Astrocyte (in vitro differentiated cells and primary cell): ENCODE results near the gene DIP2B. TPM values are rescaled to one million over a fixed set of nuclear protein-coding genes. Genes with fewer than 3 reads are reported as not detected.
"Not testable (repeated sequence)": the region's sequence is repeated elsewhere in the genome, so short reads cannot be mapped to it uniquely, and the experiment has no call there.

ENCODE experiments used
- DNase-seq: peaks from one replicate; pipeline ENCODE4 v3.0.0-alpha.2; 2010; ENCODE audit warnings: low read depth
- FAIRE-seq: peaks from 2 replicates; lab custom pipeline; 2011; peaks lifted over from hg19 to GRCh38; lab: Jason Lieb, UNC
- H2AFZ ChIP-seq: 2 replicates; pipeline ENCODE4 v1.6.0; 2012; ENCODE audit warnings: low read depth, low read length, inconsistent platforms
- H3K27ac ChIP-seq: 2 replicates; pipeline ENCODE4 v1.5.1; 2011; ENCODE audit warnings: low read depth, low read length, inconsistent platforms
- H3K27me3 ChIP-seq: 2 replicates; pipeline ENCODE4 v1.6.0; 2011; ENCODE audit warnings: low read length, inconsistent platforms; ENCODE audit not compliant: insufficient read depth
- H3K36me3 ChIP-seq: 2 replicates; pipeline ENCODE4 v1.5.1; 2011; ENCODE audit warnings: low read length, inconsistent platforms; ENCODE audit not compliant: insufficient read depth
- H3K4me1 ChIP-seq: 2 replicates; pipeline ENCODE4 v1.5.1; 2011; ENCODE audit warnings: low read length, inconsistent platforms; ENCODE audit not compliant: insufficient read depth
- H3K4me2 ChIP-seq: 2 replicates; pipeline ENCODE4 v1.6.0; 2012; ENCODE audit warnings: low read length, inconsistent platforms
- H3K4me3 ChIP-seq: 2 replicates; pipeline ENCODE4 v1.5.1; 2011; ENCODE audit warnings: low read depth, mild to moderate bottlenecking, low read length, inconsistent platforms; ENCODE audit not compliant: insufficient read depth
- H3K79me2 ChIP-seq: 2 replicates; pipeline ENCODE4 v1.6.0; 2012; ENCODE audit warnings: mild to moderate bottlenecking, low read length, inconsistent platforms; ENCODE audit not compliant: insufficient read depth
- H3K9ac ChIP-seq: 2 replicates; pipeline ENCODE4 v1.6.0; 2012; ENCODE audit warnings: mild to moderate bottlenecking, low read length, inconsistent platforms
- H3K9me3 ChIP-seq: 2 replicates; pipeline ENCODE4 v1.5.1; 2012; ENCODE audit warnings: low read depth, mild to moderate bottlenecking, low read length, inconsistent platforms; ENCODE audit not compliant: insufficient read depth
- H4K20me1 ChIP-seq: 2 replicates; pipeline ENCODE4 v1.6.0; 2012; ENCODE audit warnings: low read length, inconsistent platforms; ENCODE audit not compliant: insufficient read depth
- H3K27ac Mint-ChIP-seq: one replicate; pipeline ENCODE4 v1.8.0; 2021; ENCODE audit warnings: mild to moderate bottlenecking, mixed read lengths; ENCODE audit not compliant: unreplicated experiment
- H3K27me3 Mint-ChIP-seq: one replicate; pipeline ENCODE4 v1.8.0; 2021; ENCODE audit warnings: low read depth, mixed read lengths; ENCODE audit not compliant: unreplicated experiment
- H3K36me3 Mint-ChIP-seq: one replicate; pipeline ENCODE4 v1.8.0; 2021; ENCODE audit warnings: low read depth, mixed read lengths; ENCODE audit not compliant: unreplicated experiment
- H3K4me1 Mint-ChIP-seq: one replicate; pipeline ENCODE4 v1.8.0; 2021; ENCODE audit warnings: low read depth, mixed read lengths; ENCODE audit not compliant: unreplicated experiment
- H3K4me3 Mint-ChIP-seq: one replicate; pipeline ENCODE4 v1.8.0; 2021; ENCODE audit warnings: mild to moderate bottlenecking, moderate library complexity, mixed read lengths; ENCODE audit not compliant: unreplicated experiment
- H3K9me3 Mint-ChIP-seq: one replicate; pipeline ENCODE4 v1.8.0; 2021; ENCODE audit warnings: mild to moderate bottlenecking, mixed read lengths; ENCODE audit not compliant: unreplicated experiment
- CTCF ChIP-seq: IDR thresholded peaks from 2 replicates; pipeline ENCODE4 v1.5.1; 2011; ENCODE audit warnings: low read depth, mild to moderate bottlenecking, inconsistent platforms, low read length, moderate library complexity; ENCODE audit not compliant: insufficient read depth
- EZH2 ChIP-seq: IDR thresholded peaks from 2 replicates; pipeline ENCODE4 v1.6.1; 2012; ENCODE audit warnings: mild to moderate bottlenecking, low read length, inconsistent platforms; ENCODE audit not compliant: insufficient read depth
- total RNA-seq: library from RNA; stranded (reverse); gene quantifications from 2 replicates; pipeline ENCODE4 v1.2.1, GENCODE V29; 2021

Gene DIP2B
- total RNA-seq, 1 donor from 2014 or later, result 53.2 TPM

DNA sequence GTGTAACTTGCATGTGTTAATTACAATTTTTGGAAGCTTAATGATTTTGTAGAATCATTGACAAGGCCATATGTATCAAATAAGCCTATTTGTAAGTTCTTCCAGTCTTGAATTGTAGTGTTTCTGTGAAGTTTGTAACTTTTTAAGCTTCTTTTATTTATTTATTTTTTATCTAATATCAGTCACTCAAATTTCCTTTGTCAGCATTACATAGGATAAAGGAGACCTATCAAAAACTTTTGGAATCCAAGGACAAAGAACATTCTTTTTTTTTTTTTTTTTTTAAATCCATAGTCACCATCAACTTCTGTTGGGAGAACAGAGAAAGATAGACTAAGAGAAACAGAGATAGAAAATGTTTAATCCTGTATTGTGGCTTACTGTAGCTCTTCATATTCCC lies 36.4 kb downstream of the DIP2B start:
- Histone ChIP-seq H3K27me3 (no peaks in the 10 kb centered on the region), H3K9me3 (no peaks in the 10 kb centered on the region), H3K4me1 (peaks cover 17% of the 10 kb centered on the region), H4K20me1 (peaks cover 41% of the 10 kb centered on the region), H3K79me2 (peaks cover 74% of the 10 kb centered on the region), H3K4me3 (no peak overlapping the region), H3K4me2 (no peak overlapping the region), H3K27ac (no peak overlapping the region), H2AFZ (no peak overlapping the region), H3K36me3 (no peaks in the 10 kb centered on the region), H3K9ac (no peak overlapping the region)
- no peak for FAIRE-seq
- Mint-ChIP-seq H3K27me3 (no peaks in the 10 kb centered on the region), H3K27ac (no peak overlapping the region), H3K4me3 (no peak overlapping the region), H3K9me3 (no peaks in the 10 kb centered on the region), H3K4me1 (peaks cover 33% of the 10 kb centered on the region), H3K36me3 (no peaks in the 10 kb centered on the region)
- TF ChIP-seq EZH2 (no peak), CTCF (no peak)
- DNase-seq, result no peak

- Histone ChIP-seq H3K4me1 (peaks cover 18% of the 10 kb centered on the region), H3K9ac (no peak overlapping the region), H3K79me2 (peaks cover 72% of the 10 kb centered on the region), H3K27me3 (no peaks in the 10 kb centered on the region), H3K4me2 (peak overlapping the region; percentile 5), H3K27ac (no peak overlapping the region), H3K9me3 (no peaks in the 10 kb centered on the region), H4K20me1 (peaks cover 37% of the 10 kb centered on the region), H2AFZ (no peak overlapping the region), H3K4me3 (no peak overlapping the region), H3K36me3 (no peaks in the 10 kb centered on the region)
- Mint-ChIP-seq H3K36me3 (no peaks in the 10 kb centered on the region), H3K9me3 (no peaks in the 10 kb centered on the region), H3K4me1 (peaks cover 41% of the 10 kb centered on the region), H3K27ac (peak overlapping the region; percentile 75), H3K27me3 (no peaks in the 10 kb centered on the region), H3K4me3 (no peak overlapping the region)
- no peak for FAIRE-seq
- TF ChIP-seq EZH2 (no peak), CTCF (no peak)
- peak; percentile 75 for DNase-seq
Measured at GRCh38 chr12:50542448-50542847, 37.7 kb downstream of the DIP2B start.

DNA sequence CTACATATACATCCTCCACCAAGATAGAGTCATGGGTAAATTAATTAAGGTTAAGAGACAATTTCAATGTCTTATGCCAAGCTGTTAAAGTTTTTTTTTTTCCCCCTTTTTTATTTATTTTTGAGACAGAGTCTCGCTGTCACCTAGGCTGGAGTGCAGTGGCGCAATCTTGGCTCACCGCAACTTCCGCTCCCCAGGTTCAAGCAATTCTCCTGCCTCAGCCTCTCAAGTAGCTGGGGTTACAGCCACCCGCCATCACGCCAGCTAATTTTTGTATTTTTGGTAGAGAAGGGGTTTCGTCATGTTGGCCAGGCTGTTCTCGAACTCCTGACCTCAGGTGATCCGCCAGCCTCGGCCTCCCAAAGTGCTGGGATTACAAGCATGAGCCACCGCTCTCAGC lies 38.4 kb downstream of the DIP2B start:
- H2AFZ ChIP-seq, H3K9ac ChIP-seq, H3K4me3 ChIP-seq, H3K27me3 Mint-ChIP-seq, H3K27me3 ChIP-seq, H3K27ac ChIP-seq, H3K9me3 ChIP-seq, FAIRE-seq, H3K9me3 Mint-ChIP-seq, DNase-seq, H3K36me3 ChIP-seq, H3K36me3 Mint-ChIP-seq, H3K4me2 ChIP-seq, H3K4me3 Mint-ChIP-seq: not testable (repeated sequence)
- Mint-ChIP-seq H3K4me1 (peaks cover 35% of the 10 kb centered on the region), H3K27ac (peak overlapping the region; percentile 75)
- H3K4me1 ChIP-seq, result peaks cover 12% of the 10 kb centered on the region
- H4K20me1 ChIP-seq, result peaks cover 34% of the 10 kb centered on the region
- peaks cover 74% of the 10 kb centered on the region for H3K79me2 ChIP-seq
